GM18909 (cell line): Measurements from ENCODE around the gene MRPS6.

ENCODE experiments used
- ATAC-seq: cut with Tn5 transposase; IDR thresholded peaks from one replicate; pipeline ENCODE4 v1.9.1; 2021; ENCODE audit warnings: mild to moderate bottlenecking; ENCODE audit not compliant: unreplicated experiment, poor library complexity

The MRPS6 gene

GRCh38 chr21:34129901-34130715 lies 56.7 kb downstream of the MRPS6 start:
- ATAC-seq = no peak

- no peak for ATAC-seq
Observed at GRCh38 chr21:34130716-34130985, 57.3 kb downstream of the MRPS6 start.

- no peak for ATAC-seq
Observed at GRCh38 chr21:34131586-34131985, 58.2 kb downstream of the MRPS6 start.

GRCh38 chr21:34132202-34132601 lies 58.8 kb downstream of the MRPS6 start:
- ATAC-seq = no peak

GRCh38 chr21:34132926-34133325 lies 59.5 kb downstream of the MRPS6 start:
- ATAC-seq = no peak

GRCh38 chr21:34133392-34133791 lies 60.0 kb downstream of the MRPS6 start:
- no peak for ATAC-seq

GRCh38 chr21:34133802-34134201 lies 60.4 kb downstream of the MRPS6 start:
- ATAC-seq = no peak

- no peak for ATAC-seq
Observed at GRCh38 chr21:34135330-34135729, 62.0 kb downstream of the MRPS6 start.

- no peak for ATAC-seq
Observed at GRCh38 chr21:34141373-34141772, 68.0 kb downstream of the MRPS6 start.

- no peak for ATAC-seq
Observed at GRCh38 chr21:34143685-34144182, 70.4 kb downstream of the MRPS6 start.

GRCh38 chr21:34144224-34144623 lies 70.8 kb downstream of the MRPS6 start:
- no peak for ATAC-seq

- no peak for ATAC-seq
Observed at GRCh38 chr21:34147792-34148418, 74.5 kb downstream of the MRPS6 start.

GRCh38 chr21:34148419-34148804 lies 75.0 kb downstream of the MRPS6 start:
- ATAC-seq = no peak

GRCh38 chr21:34148826-34149558 lies 75.6 kb downstream of the MRPS6 start:
- no peak for ATAC-seq

GRCh38 chr21:34152500-34152899 lies 79.1 kb downstream of the MRPS6 start:
- ATAC-seq = no peak

- ATAC-seq = no peak
Observed at GRCh38 chr21:34154878-34155277, 81.5 kb downstream of the MRPS6 start.

GRCh38 chr21:34156957-34157356 lies 83.6 kb downstream of the MRPS6 start:
- no peak for ATAC-seq

- ATAC-seq = no peak
Observed at GRCh38 chr21:34157521-34157920, 84.1 kb downstream of the MRPS6 start.

GRCh38 chr21:34158866-34159835 lies 85.8 kb downstream of the MRPS6 start:
- ATAC-seq = no peak

- ATAC-seq = no peak
Observed at GRCh38 chr21:34166468-34166867, 93.1 kb downstream of the MRPS6 start.
